GM19328 (cell line): ENCODE data around the gene MAB21L4.

Source experiments
- ATAC-seq: cut with Tn5 transposase; IDR thresholded peaks from one replicate; pipeline ENCODE4 v1.9.1; 2021; ENCODE audit warnings: mild to moderate bottlenecking, moderate library complexity; ENCODE audit not compliant: unreplicated experiment

MAB21L4 gene

GRCh38 chr2:240913810-240914644 lies 18.1 kb upstream of the MAB21L4 start:
- no peak for ATAC-seq

GRCh38 chr2:240912878-240913809 lies 17.2 kb upstream of the MAB21L4 start:
- no peak for ATAC-seq

GRCh38 chr2:240911641-240912265 lies 15.8 kb upstream of the MAB21L4 start:
- ATAC-seq: no peak

- ATAC-seq: no peak
Measured at GRCh38 chr2:240909216-240909974, 13.4 kb upstream of the MAB21L4 start.

GRCh38 chr2:240906911-240907590 lies 11.1 kb upstream of the MAB21L4 start:
- no peak for ATAC-seq

GRCh38 chr2:240906141-240906910 lies 10.4 kb upstream of the MAB21L4 start, which contains the start of gene CROCC2:
TSS of gene CROCC2 (plus strand) at chr2:240906336. CDS start at chr2:240906514, 178 bp downstream.
- no peak for ATAC-seq

GRCh38 chr2:240905176-240905781 lies 9.3 kb upstream of the MAB21L4 start:
- no peak for ATAC-seq

GRCh38 chr2:240904216-240905175 lies 8.5 kb upstream of the MAB21L4 start:
- no peak for ATAC-seq

GRCh38 chr2:240903191-240904060 lies 7.5 kb upstream of the MAB21L4 start:
- ATAC-seq: no peak

GRCh38 chr2:240902615-240903041 lies 6.7 kb upstream of the MAB21L4 start:
- no peak for ATAC-seq

GRCh38 chr2:240901986-240902614 lies 6.1 kb upstream of the MAB21L4 start:
- no peak for ATAC-seq

GRCh38 chr2:240900141-240900860 lies 4.3 kb upstream of the MAB21L4 start:
- ATAC-seq: no peak

- ATAC-seq: no peak
Measured at GRCh38 chr2:240899468-240899865, 3.5 kb upstream of the MAB21L4 start.

- no peak for ATAC-seq
Measured at GRCh38 chr2:240898731-240899467, 2.9 kb upstream of the MAB21L4 start.
